Nasal cavity respiratory epithelium epithelial cell of viscerocranial mucosa (primary cell): ENCODE measurements around the gene HKDC1. TPM values are rescaled to one million over a fixed set of nuclear protein-coding genes. Genes with fewer than 3 reads are reported as not detected.

Source experiments
- total RNA-seq: library from RNA; depleted of rRNA; stranded (reverse); fragments of >200 nt; gene quantifications from 2 replicates; pipeline ENCODE4 v1.2.3, GENCODE V29; 2014

HKDC1 gene, protein sequence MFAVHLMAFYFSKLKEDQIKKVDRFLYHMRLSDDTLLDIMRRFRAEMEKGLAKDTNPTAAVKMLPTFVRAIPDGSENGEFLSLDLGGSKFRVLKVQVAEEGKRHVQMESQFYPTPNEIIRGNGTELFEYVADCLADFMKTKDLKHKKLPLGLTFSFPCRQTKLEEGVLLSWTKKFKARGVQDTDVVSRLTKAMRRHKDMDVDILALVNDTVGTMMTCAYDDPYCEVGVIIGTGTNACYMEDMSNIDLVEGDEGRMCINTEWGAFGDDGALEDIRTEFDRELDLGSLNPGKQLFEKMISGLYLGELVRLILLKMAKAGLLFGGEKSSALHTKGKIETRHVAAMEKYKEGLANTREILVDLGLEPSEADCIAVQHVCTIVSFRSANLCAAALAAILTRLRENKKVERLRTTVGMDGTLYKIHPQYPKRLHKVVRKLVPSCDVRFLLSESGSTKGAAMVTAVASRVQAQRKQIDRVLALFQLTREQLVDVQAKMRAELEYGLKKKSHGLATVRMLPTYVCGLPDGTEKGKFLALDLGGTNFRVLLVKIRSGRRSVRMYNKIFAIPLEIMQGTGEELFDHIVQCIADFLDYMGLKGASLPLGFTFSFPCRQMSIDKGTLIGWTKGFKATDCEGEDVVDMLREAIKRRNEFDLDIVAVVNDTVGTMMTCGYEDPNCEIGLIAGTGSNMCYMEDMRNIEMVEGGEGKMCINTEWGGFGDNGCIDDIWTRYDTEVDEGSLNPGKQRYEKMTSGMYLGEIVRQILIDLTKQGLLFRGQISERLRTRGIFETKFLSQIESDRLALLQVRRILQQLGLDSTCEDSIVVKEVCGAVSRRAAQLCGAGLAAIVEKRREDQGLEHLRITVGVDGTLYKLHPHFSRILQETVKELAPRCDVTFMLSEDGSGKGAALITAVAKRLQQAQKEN
- total RNA-seq: 2.4 and 14.7 TPM in 2 replicates

GRCh38 chr10:69220041-69220451 lies at the start of gene HKDC1:
TSS of gene HKDC1 (plus strand) at chr10:69220332. CDS start at chr10:69220436, 104 bp downstream.

DNA sequence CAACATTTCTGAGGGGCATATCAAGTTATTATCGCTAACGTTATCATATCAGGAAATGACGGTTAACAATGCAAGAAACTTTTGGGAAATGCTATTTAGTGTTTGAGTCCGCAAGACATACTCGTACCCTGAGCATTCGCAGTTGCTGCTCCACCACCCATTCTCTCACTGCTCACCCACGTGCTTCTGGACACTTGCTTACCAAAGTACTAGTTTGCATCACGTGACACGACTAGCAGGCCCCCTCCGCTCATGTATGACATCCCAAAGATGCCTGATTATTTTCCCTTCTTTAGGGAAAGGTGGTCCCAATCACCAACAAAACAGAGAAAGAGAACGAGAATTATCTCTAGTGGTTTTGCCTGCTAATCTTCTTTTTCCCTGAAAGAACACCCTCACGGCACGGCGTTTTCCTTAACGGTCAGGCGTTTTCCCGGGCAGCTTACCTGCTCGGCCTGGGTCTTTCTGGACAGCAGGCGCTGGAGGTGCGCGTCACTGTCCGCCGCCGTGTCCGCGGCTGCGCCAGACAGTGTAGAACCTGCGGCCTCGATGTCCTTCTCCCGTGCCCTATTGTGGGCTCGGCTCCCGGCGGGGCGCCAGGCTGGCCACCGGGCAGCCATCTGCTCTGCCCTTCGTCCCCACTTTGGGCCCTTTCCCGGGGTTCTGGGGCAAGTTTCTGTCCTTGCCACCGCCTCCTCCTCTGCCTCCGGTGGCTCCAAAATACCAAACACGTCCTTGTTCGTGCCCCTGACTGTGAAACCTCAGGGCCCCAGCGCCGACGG lies 40.2 kb upstream of the HKDC1 start, which contains the start of gene SUPV3L1:
Gene SUPV3L1, plus strand, starts transcription at position 492 of the 782 bp plus-strand sequence. Its CDS starts 58 bp downstream, at position 550.

DNA sequence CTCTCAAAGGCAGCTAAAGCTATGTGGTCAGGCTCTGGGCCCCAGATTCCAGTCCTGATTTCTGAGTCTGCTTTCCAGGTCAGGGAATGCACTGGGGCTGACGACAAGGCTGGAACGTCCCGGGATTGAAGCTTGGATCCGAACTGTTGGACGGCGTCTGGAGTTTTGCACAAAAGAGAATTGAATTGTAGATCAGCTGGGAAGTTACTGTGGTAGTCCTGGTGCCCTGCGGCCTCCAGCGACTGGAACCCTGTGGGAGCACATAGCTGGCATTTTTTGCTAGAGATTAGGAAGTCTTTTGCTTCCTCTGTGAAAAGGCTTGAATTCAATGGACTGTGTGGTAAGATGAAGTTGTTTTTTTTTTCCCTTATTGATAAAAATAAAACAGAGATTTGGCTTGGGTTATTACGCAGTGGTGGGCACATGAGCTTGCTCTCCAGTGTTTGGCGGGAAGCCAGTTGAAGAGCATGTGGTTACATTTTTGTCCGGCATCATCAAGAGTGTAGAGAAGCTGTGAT lies 58.4 kb downstream of the HKDC1 start, which contains the start of gene HK1:
Gene HK1, plus strand, starts transcription at position 51 of the 518 bp plus-strand sequence.

Other genes starting within 250 kb of the HKDC1 start
- gene KIFBP, start 231.5 kb upstream of the HKDC1 start, total RNA-seq: 15.7 and 34.8 TPM in 2 replicates
- 0.93 and 1.7 TPM in 2 replicates for gene SRGN, start 132.2 kb upstream of the HKDC1 start, total RNA-seq
- 59.1 and 79.2 TPM in 2 replicates for gene VPS26A, start 96.2 kb upstream of the HKDC1 start, total RNA-seq
- gene SUPV3L1, start 40.1 kb upstream of the HKDC1 start, total RNA-seq: 61.9 and 63.8 TPM in 2 replicates
- 125 and 333 TPM in 2 replicates for gene HK1, start 58.2 kb downstream of the HKDC1 start, total RNA-seq
- gene TACR2, start 196.6 kb downstream of the HKDC1 start, total RNA-seq: 0.07 TPM in 1 of 2 replicates, not detected in the other
- 4.4 and 12.7 TPM in 2 replicates for gene TSPAN15, start 231.1 kb downstream of the HKDC1 start, total RNA-seq